Transverse colon (tissue), 3 donors: ENCODE data around the gene OSBPL3.

Experiments
- CTCF ChIP-seq, 5 experiments: fragments of 200-600 bp in 3 of 5; fragments of 450-650 bp in 2 of 5; sonication (generic) in 3 of 5; IDR thresholded peaks; 1 replicate in 2 of 5; 2 replicates in 3 of 5; pipeline ENCODE4 v1.5.1; 2016 to 2017; ENCODE audit warnings: antibody characterized with exemption in 5 of 5, inconsistent platforms in 3 of 5, mild to moderate bottlenecking in 2 of 5, moderate library complexity in 1 of 5
- POLR2A ChIP-seq: fragments of 450-650 bp; IDR thresholded peaks from one replicate; pipeline ENCODE4 v1.6.1; 2016; ENCODE audit warnings: antibody characterized with exemption, mild to moderate bottlenecking, moderate library complexity

GRCh38 chr7:24939416-24939815 lies 40.6 kb downstream of the OSBPL3 start:
- TF ChIP-seq CTCF (IDR thresholded peaks at IDR 0.05) (no peak), POLR2A (no peak)
